CD4-positive, alpha-beta T cell treated with Interleukin-15 for 4 hours (primary cell): ENCODE measurements around the gene UST.
"Not testable (repeated sequence)": the region's sequence is repeated elsewhere in the genome, so short reads cannot be mapped to it uniquely, and the experiment has no call there.

Experiments
- DNase-seq: peaks from one replicate; pipeline ENCODE4 v3.0.0-alpha.2; 2020; ENCODE audit warnings: low spot score

UST gene

DNA sequence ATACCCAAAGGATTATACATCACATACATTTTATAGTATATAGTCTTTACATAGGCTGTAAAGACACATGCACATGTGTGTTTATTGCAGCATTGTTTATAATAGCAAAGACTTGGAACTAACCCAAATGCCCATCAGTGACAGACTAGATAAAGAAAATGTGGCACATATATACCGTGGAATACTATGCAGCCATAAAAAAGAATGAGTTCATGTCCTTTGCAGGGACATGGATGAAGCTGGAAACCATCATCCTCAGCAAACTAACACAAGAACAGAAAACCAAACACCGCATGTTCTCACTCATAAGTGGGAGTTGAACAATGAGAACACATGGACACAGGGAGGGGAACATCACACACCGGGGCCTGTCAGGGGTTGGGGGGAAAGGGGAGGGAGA lies 231.5 kb downstream of the UST start:
- DNase-seq = not testable (repeated sequence)

DNA sequence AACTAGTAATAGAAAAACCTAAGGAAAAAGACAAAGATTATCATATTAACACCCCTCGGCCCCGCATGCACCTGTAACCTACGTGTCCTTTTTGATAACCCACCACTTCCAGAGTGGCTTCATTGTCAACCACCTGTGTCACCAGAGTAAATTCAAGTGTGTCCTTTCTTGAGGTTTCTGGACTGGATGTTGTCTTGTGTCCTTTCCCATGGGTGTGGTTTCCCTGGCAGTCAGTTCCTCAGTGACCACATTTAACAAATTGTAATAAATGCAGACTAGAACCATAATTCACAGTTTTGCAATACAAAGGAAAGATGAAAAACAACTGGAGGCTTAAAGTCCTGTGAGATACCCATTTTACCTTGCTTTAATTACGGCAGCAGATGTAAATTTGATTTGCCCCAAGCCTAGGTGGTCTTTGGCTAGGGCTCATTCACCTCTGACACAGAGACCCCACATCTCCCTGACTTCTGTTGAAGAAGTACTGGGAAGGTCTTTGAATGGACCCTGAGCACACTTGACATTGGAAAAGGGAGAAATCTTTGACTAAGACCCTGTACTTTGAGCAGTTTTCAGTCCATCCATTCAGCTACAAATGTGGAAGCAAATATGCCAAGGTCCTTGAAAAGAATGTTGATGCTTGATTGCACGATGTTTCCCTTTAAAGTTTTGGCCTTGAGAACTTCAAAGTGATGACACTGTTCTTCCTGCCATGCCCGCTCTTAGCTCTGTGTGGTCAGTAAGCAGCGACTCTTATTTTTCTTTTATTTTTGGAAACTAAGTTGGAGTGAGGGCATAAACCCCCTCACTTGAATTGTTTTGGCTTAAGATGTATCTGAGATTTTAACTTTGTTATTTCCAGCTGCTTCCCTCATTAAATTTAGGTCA lies 232.4 kb downstream of the UST start:
- no peak for DNase-seq

DNA sequence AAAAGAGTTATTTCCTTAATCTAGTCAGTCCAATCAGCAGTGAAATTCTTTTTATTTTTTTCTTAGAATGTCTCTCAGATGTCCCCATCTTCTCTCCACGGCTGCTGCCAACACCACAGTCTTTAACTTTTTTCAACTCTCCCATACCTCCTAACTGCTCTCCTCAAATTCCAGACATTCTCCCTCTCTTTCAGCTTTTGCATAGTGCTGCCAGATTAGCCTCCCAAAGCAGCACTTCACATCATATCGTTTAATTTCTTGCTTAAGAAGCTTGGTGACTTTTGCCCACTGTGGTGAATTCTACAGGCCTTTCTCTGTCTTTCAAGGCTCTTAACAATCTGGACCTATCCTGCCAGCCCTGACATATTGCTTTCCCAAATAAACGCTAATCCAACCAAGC lies 233.4 kb downstream of the UST start:
- no peak for DNase-seq

DNA sequence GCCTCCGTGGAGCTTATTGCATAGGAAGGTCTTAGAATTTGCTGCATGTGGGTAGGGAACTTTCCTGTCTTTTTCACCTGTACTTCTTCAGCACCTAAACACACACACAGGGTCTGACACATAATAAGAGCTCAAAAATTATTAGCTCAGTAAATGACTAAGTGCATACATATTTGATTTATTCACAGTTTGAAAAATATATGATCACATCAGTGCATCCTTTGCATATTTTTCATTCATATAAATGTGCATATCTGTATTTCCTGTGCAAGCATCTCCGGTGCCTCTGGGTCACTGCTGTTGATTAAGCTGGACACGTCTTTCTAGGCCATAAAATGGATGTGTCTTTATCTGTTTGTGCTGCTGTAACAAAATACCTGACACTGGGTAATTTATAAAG lies 234.7 kb downstream of the UST start:
- no peak for DNase-seq

DNA sequence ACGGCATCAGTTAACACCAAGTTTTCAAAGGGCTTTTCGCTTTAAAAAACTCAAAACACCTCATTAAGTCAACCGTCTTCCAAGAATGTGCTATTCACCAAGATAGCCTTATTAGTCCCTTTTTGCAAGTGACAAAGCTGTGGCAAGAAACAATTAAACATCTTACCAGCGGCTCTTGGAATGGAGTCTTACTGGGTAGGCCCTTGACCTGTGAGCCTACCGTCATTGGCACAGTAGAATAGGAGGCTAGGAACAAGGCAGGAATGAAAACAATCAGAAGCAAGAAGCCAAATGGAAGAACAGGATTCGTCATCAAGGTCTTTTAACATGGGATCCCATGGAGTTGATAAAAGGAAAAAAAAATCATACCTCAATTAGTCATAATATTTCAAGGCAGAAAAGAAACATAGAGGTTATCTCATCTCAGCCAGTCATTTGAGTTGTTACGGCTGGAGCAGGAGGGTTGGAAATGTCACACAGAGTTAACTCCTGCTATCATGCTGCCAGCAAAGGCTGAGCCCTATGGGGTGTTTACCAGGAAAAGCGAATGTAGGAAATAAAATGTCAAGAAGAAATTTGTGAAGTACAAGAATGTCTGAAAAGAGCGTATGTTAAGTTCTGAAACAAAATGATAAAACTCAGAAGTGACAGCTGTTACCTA lies 236.4 kb downstream of the UST start:
- no peak for DNase-seq

DNA sequence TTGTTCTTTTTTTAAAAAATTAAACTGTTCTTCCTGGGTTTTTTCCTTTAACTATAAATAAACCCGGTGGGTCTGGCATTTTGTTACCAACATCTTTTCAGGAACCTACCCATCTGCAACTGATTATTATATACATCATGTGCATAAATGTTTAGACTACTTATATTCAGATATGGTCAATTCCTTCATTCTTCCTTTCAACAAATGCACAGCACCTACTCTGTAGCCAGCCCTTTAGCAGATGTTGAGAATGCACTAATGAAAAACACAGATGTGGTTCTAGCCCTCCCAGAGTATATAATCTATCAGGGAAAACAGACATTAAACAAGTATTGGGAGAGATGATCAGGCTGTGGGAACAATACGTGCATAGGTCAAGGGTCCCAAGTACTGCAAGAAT lies 237.1 kb downstream of the UST start:
- no peak for DNase-seq

DNA sequence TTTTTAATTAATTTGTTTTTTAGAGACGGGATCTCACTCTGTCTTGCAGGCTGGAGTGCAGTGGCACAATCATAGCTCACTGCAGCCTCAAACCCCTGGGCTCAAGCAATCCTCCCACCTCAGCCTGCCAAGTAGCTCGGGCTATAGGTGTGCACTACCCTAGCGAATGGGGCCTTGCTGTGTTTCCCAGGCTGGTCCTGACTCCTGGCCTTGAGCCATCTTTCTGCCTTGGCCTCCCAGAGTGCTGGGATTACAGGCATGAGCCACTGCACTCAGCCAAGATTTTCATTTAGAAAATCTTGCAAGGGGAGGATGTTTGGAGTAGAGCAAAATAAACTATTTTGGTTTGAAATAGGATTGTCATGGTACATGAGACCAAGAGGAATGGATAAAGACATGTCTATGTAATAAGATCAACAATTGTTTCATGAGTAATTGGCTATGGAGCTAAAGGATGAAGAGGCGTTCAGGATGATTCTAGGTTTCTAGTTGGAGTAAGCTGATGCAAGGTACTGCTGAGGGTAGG lies 237.8 kb downstream of the UST start:
- no peak for DNase-seq

DNA sequence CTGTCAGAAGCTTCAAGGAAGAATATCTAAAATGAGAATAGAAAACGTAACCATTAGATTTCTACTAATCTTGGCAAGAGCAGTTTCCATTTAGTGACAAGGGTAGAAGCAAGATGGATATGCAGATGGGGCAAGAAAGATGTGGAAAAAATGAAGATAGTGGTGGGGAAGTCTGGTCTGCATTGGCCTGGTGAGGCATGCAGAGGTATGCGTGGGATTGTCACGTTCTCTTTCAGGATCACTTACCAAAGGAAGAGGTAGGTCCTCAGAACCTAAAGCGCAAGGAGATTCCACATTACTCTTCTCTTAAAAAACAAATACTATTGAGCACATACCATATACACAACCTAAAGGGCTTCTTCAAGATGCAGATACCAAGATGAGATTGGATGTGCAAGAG lies 238.7 kb downstream of the UST start:
- DNase-seq = no peak

DNA sequence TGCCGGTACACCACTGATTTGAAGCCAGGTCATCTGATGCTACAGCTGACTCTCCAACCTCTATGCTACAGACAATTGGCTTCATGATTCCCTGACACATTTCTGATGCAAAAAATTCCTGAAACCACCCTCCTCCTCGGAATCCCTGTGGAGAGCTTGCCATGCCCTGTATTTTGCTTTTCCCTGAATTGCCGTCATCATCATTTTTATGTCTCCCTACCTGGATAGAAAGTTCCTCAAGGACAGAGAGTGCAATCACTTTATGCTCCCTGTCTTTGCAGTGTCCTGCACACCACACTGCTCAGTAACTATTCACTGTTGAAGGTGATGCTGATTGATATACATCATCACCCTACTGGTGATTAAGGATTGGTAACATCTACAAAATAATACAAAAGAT lies 239.8 kb downstream of the UST start:
- no peak for DNase-seq

DNA sequence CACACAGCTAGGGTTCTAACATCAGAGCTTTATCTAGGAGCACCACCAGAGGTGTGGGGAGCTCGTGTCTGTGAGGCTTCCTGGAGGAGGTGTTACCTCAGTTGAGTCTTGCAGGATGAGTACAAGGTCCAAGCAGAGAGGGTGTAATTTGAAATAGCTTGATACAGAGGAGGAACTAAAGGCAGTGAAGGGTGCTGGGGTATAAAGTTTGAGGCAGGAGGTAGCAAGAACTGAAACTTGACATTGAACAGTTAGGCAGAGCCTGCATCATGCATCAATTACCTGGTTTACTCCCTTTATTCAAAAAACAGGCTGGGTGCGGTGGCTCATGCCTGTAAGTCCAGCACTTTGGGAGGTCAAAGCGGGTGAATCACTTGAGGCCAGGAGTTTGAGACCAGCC lies 241.2 kb downstream of the UST start:
- DNase-seq = no peak

DNA sequence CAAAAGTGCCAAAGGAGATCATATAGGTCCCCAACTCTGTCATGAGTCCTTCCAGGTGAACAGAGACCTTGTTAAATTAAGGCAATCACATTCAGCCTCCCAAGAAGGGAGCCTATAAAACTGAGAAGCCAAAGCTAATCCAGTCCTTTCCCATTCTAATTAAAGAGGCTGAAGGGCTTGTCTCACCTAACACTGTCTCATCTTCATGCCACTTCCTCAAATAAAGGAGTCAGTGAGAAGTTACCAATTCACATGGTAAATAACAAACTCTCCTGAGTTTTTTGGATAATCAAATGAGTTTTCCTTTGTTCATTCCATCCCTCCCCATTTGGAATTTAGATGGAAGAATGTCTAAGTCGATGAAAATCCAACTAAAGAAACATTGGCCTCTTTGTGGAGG lies 242.8 kb downstream of the UST start:
- no peak for DNase-seq

DNA sequence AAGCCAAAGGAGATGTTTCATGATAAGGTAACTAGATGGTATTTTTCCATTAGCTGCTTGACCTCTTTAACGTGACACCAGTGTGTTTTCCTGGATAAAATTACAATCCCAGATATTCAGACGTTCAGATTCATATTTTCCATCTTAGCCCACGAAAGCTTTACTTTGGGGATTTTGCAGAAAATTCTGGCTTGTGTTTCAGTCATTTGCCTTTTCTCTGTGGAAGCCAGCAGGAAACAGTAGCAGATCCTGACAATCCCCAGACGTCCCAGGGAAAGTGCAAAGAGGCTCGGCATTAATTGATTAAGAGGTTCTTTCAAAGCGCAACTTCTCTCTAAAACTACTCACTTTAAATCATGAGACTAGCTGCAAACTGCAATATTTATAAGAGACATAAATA lies 243.6 kb downstream of the UST start:
- DNase-seq = no peak

DNA sequence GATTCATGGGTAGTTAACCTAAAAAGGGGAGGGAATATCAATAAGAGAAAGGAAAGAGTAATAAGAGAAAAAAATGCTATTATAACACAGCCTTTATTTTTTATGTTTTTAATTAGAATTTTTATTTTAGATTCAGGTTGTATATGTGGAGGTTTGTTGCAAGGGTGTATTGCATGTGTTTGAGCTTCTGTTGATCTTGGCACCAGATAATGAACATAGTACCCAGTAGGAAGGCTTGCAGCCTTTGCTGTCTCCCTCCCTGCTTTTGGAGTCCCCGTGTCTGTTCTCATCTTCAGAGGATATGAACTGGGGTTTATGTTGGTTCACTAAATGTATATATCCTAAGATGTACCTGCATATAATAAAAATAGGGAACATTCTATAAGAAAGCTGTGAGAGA lies 250.0 kb downstream of the UST start:
- no peak for DNase-seq

DNA sequence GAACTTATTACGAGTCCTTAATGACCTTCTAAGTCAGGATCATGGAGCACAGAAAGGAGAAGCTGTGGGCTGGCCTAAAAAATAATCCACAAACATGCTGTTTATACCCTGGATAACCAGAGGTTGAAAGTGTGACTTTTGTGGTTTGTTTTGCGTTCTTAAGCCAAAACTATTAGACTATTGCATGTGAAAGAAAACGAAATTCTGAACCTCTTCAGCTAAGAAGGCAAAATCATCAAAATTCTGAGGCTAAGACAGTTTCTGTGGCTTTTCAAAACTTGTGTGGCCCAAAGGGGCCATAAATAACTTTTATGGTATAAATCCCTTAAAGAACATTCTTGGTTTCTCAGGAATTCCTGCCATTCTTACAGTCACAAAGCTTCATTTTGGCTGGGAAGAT lies 251.0 kb downstream of the UST start:
- no peak for DNase-seq

DNA sequence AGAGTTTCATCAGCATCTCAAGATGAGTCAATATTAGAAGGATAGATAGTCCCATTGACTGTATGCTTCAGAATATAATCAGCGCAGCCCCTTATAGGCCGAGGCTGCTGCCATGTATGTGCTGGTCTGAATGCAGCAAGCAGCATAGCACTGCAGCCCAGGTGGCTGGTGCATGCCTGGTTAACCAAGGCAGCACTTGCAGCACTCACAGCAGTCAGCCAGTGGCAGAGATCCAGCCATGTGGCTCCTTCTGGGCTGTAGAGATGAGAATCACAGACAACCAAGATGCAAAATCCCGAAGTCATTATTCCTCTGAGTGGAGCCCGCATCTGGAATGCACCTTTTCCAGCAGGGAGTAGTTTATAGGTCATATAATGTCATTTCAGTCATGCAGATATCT lies 251.9 kb downstream of the UST start:
- no peak for DNase-seq

DNA sequence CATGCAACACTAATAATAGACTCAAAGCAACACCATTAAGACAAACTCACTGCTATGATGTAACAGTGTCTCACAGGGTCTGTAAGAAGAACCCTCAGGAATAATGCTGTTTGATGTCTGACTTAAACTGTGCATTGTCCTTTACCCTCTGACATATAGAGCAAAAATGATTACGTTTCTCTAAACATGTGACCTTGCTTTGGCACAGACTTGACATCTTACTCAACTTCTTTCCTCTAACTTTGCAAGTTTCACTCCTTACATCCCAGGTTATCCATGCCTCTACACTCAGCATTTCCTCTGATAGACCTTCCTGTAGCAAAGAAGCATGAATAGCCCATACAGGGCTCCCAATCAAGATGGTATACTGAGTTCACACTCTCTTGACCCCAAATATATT lies 252.7 kb downstream of the UST start:
- no peak for DNase-seq

DNA sequence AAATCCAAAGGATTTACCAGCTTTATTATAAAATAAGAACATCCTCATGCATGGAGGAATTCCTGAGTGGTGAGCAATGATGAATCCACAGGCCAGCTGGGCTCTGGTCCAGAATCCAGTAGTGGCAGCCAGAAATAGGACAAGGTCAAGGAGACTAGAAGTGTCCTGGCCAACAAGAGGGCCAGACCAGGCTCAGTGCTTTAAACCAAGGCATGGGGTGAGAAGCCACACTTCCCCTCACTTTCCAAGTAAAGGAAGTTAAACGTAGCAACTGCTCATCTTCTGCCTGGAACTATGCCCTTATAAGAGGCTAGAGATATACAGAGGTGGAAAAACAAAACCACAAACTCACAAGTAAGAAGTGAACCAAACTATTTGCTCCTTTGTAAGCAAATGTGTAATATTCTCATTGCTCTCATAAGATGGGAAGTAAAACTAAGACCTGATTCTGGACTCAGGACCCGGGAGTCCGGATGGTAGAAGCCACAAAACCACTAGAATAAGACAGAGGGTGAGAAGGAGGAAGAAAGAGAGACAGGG lies 253.2 kb downstream of the UST start:
- DNase-seq = peak; percentile 1

DNA sequence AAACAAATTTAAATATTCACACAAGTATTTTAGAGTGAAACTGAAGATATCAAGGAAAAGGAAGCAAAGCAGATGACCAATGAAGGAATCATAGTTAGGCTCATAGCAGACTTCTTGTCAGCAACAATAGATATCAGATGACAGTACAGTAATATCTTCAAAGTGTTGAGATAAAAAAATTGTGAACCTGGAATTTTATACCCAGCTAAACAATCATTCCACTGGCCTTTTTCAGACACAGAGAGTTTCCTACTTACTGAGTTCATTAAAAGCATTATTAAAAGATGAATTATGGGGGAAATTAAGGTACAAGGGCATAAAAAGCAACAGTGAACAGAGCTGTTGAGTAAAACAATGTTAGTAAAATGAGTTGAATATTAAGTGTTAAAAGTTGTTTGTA lies 254.6 kb downstream of the UST start:
- no peak for DNase-seq

DNA sequence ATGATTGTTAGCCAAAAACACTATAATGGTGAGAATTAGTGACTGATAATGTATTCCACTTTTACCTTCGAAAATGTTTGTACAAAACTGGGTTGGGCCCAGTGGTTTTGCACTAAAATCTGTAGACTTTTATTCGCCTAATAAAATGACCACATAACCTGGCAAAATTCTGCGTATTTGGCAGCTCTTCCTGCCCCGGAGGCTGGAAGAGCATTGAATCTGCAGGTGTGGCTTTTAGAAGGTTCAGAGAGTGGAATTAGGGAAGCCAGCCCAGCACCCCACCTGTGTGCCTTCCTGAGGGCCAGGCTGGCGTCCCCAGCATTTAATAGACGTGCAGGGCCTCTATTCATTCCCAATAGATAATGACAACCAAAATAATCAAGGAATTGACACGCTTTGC lies 256.7 kb downstream of the UST start:
- DNase-seq = no peak

DNA sequence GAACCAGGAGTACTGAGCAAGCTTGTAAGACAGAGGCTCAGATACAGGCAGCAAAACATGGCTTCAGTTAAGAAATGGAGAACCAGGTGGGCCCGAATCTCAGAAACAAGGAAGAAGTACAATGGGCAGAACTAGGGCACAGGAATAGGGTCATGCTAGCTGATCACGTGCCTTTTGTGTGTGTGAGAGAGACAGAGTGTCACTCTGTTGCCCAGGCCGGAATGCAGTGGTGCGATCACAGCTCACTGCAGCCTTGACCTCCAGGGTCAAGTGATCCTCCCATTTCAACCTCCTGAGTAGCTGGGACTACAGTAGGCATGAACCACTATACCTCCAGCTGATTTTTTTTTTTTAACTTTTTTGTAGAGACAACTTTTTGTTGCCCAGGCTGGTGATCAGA lies 257.8 kb downstream of the UST start:
- DNase-seq = no peak

DNA sequence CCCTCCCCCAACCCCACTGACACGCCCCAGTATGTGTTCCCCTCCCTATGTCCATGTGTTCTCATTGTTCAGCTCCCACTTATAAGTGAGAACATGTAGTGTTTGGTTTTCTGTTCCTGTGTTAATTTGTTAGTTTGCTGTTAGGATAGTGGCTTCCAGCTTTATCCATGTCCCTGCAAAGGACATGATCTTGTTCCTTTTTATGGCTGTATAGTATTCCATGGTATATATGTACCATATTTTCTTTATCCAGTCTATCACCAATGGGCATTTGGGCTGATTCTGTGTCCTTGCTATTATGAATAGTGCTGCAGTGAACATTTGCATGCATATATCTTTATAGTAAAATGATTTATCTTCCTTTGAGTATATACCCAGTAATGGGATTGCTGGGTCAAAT lies 259.4 kb downstream of the UST start:
- DNase-seq = not testable (repeated sequence)

DNA sequence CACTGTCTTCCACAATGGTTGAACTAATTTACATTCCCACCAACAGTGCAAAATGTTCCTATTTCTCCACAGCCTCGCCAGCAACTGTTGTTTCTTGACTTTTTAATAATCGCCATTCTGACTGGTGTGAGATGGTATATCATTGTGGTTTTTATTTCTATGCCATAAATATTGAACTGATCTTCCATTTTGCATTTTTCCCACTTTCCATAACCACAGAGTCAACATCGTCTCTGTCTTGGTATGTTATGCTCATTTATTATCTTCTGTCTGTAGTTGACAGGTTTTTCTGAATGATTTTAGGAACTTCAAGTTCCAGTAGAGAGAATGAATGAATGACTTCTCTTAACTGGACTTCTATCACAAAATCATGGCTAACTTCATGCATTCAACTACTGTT lies 259.8 kb downstream of the UST start:
- DNase-seq = no peak

DNA sequence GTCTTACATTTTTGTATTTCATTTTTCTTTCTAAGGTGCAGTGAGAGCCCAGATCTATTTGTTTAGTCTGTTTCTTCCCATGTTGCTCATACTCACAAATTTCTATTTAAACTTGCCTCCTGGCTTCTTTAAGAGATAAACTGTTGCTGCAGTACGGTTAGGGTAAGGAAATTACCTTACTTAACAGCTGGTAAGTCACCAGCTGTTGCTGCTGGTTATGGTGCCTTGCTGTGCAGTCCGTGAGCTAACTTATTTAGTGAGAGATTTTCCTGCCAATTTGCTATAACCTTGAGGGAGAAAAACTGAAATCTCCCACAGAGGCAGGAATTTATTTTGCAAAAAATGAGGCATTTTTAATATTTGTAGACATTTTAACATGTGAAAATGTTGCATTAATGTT lies 261.0 kb downstream of the UST start:
- no peak for DNase-seq
